Measurements from ENCODE around the gene YBX2.

DNA sequence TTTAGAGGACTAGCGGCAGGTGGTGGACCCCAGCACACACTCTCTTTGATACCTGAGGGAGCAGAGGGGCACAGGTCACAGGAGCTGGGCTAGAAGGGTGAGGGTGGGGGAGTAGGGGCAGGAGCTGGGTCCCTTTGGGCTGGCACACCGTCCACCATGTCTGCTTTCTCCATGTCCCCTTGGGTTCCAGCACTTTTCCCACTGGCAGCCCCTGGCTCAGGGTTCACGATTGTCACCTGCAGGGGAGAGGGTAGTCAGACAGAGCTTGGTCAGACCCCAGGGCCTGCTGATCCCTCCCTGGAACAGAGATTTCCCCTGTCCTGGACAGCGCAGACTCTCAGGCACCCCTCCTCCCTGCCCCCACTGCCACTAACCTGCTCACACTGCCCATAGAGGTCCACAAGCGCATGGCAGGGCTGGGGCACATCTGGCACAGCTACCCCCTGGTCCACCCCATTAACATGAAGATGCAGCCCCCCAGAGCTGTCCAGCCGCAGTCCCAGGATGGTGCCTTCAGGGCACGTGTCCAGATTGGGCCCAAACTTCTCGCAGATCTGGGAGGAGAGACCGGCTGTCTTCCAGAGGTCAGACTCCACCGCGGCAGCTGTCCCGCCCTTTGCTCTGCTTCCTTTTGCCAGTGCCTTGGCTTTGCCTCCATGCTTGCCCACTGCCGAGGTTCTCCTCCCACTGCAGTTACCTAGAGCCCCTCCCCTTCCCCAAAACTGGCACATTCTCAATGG lies 23.9 kb upstream of the YBX2 start:
- TF ChIP-seq, protein P1, sequence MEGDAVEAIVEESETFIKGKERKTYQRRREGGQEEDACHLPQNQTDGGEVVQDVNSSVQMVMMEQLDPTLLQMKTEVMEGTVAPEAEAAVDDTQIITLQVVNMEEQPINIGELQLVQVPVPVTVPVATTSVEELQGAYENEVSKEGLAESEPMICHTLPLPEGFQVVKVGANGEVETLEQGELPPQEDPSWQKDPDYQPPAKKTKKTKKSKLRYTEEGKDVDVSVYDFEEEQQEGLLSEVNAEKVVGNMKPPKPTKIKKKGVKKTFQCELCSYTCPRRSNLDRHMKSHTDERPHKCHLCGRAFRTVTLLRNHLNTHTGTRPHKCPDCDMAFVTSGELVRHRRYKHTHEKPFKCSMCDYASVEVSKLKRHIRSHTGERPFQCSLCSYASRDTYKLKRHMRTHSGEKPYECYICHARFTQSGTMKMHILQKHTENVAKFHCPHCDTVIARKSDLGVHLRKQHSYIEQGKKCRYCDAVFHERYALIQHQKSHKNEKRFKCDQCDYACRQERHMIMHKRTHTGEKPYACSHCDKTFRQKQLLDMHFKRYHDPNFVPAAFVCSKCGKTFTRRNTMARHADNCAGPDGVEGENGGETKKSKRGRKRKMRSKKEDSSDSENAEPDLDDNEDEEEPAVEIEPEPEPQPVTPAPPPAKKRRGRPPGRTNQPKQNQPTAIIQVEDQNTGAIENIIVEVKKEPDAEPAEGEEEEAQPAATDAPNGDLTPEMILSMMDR (IDR thresholded peaks at IDR 0.05): no peak
- TF ChIP-seq POLR2A (IDR thresholded peaks at IDR 0.05) (no peak), EP300 (IDR thresholded peaks at IDR 0.05) (no peak)

Data from gastroesophageal sphincter (tissue), 3 donors.